Right lobe of liver (tissue), 6 donors: ENCODE results near the gene CGB2. TPM values are rescaled to one million over a fixed set of nuclear protein-coding genes. Genes with fewer than 3 reads are reported as not detected.
A peak's percentile ranks its signal among the peaks of the same experiment; 100 is the strongest.

ENCODE experiments used
- ATAC-seq, 4 donors: fragments of 200-7000 bp; cut with Tn5 transposase; one replicate each; pipeline ENCODE4 v1.9.1; 2020; ENCODE audit warnings: mild to moderate bottlenecking in 4 of 4, moderate library complexity in 4 of 4
- DNase-seq, 3 donors: peaks; one replicate each; pipeline ENCODE4 v3.0.0-alpha.2; 2020
- H3K27ac ChIP-seq, 3 donors: fragments of 200-600 bp; one replicate each; pipeline ENCODE4 v1.8.0; 2022
- H3K27me3 ChIP-seq, 2 donors: fragments of 200-600 bp; one replicate each; pipeline ENCODE4 v1.8.0; 2022
- H3K36me3 ChIP-seq, 4 donors: fragments of 200-600 bp; sonication (generic) in 1 of 4; one replicate each; pipeline versions ENCODE4 v1.5.1 to v1.8.0; 2017 to 2022; ENCODE audit warnings: control low read depth in 1 of 4
- H3K4me1 ChIP-seq, 4 donors: fragments of 200-600 bp; sonication (generic) in 1 of 4; one replicate each; pipeline versions ENCODE4 v1.5.1 to v1.8.0; 2017 to 2022; ENCODE audit warnings: control low read depth in 1 of 4
- H3K4me3 ChIP-seq, 3 donors: fragments of 200-600 bp; one replicate each; pipeline ENCODE4 v1.8.0; 2022
- H3K9me3 ChIP-seq, 4 donors: fragments of 200-600 bp; sonication (generic) in 1 of 4; one replicate each; pipeline versions ENCODE4 v1.5.1 to v1.8.0; 2017 to 2022; ENCODE audit warnings: control low read depth in 1 of 4
- CTCF ChIP-seq, 4 donors: fragments of 200-600 bp in 3 of 4; fragments of 450-650 bp in 1 of 4; IDR thresholded peaks; one replicate each; pipeline versions ENCODE4 v1.5.1 to v1.8.0; 2016 to 2022; ENCODE audit warnings: antibody characterized with exemption in 4 of 4, mild to moderate bottlenecking in 2 of 4
- POLR2A ChIP-seq: fragments of 450-650 bp; IDR thresholded peaks from one replicate; pipeline ENCODE4 v1.6.1; 2017; ENCODE audit warnings: antibody characterized with exemption, mild to moderate bottlenecking
- WGBS: methylation state at CpG from one replicate; pipeline ENCODE4 v1.1.6; 2018; ENCODE audit warnings: low coverage, low lambda C conversion rate; ENCODE audit not compliant: insufficient coverage; ENCODE audit errors: missing lambda C conversion rate; 5-methylcytosine and 5-hydroxymethylcytosine counted together
- intact Hi-C, 2 donors: fragments of 100-400 bp; cut with DNase I; formaldehyde crosslinking; loops; one replicate each; pipeline versions ENCODE4 v1.11.2 to v1.14.1; 2022
- total RNA-seq, 6 experiments: library from RNA; depleted of rRNA in 2 of 6; stranded (reverse); fragments of >200 nt in 2 of 6; fragmentation: NEBNext Ultra II Directional in 3 of 6; extraction: Animal tissue kit (Norgen Biotek cat#: 25700) in 3 of 6; gene quantifications; one replicate each; pipeline versions ENCODE4 v1.1.0 to v1.2.4, GENCODE V29; 2016 to 2023
- donor health status: DM: no; HTN: yes; CAD: no.
- donor health status: DM: no; HTN: no; CAD: no.
- donor health status: DM: no; HTN: no; CAD: no.
- donor health status: DM: no; HTN: yes; CAD: no.
- donor health status: DM: no; HTN: yes; CAD: no.

CGB2 gene
- total RNA-seq, 6 experiments from 2014 or later, result not detected

DNA sequence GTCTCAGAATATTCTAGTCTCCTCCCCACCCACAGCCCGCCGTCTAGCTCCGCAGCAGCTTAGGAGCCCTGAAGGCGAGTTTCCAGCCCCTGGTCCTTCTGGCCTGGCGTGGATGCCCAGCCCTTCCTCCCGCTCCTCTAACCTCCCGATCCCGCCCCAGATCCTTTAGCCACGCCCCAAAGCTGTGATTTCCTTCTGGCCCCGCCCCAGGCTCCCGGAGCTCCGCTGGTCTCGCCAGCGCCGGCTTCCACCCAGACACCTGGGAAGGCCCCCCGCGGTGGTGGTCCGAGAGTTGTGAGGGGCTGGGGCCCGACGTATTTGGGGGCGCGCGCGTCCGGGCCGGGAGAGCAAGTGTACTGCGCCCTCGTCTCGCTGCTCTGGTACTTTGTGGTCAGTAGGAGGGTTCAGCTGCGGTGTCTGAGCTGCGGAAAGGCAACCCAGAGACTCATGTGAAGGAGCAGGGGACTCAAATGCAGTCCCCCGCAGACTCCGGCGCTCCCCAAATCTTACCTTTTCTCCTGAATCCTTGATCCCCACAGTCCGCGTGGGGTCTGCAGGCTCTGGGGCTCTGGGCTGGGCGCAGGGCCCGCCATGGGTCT is 26.0 kb downstream of the CGB2 start, which contains the start of gene CGB7:
TSS of gene CGB7 (minus strand) at position 114 of the 599 bp plus-strand sequence. CDS start 2,374 bp downstream, outside the sequence.
- ATAC-seq (peak; percentile 78 to 83 (median 80)), DNase-seq (peak; percentile 73 to 77 (median 73))
- Histone ChIP-seq H3K4me3 (peak within 1 kb of the TSS; percentile 24 to 43 (median 35)), H3K9me3 (no peaks in the 10 kb centered on the region), H3K4me1 (peaks cover 0 to 9% (median under 1%) of the 10 kb centered on the region in 4 donors), H3K36me3 (no peaks in the 10 kb centered on the region), H3K27ac (no peak within 1 kb of the TSS), H3K27me3 (no peaks in the 10 kb centered on the region)
- TF ChIP-seq POLR2A (no peak), CTCF (IDR thresholded peaks at IDR 0.05) (no peak)
- intact Hi-C loops, result no loop called here
- 8% methylated on average over 12 of the region's 38 CpGs for WGBS

GRCh38 chr19:49058562-49058961 is 26.9 kb downstream of the CGB2 start:
- no peak overlapping the region for H3K4me3 ChIP-seq
- TF ChIP-seq POLR2A, result no peak
- no peak for TF ChIP-seq CTCF (IDR thresholded peaks at IDR 0.05)
- no peak for ATAC-seq
- peaks cover 0 to 9% (median under 1%) of the 10 kb centered on the region in 4 donors for H3K4me1 ChIP-seq
- intact Hi-C loops, result no loop called here
- 27% methylated on average over 5 of the region's 10 CpGs for WGBS
- H3K9me3 ChIP-seq, result no peaks in the 10 kb centered on the region
- H3K27ac ChIP-seq, result no peak overlapping the region
- no peak for DNase-seq
- no peaks in the 10 kb centered on the region for H3K36me3 ChIP-seq
- no peaks in the 10 kb centered on the region for H3K27me3 ChIP-seq

DNA sequence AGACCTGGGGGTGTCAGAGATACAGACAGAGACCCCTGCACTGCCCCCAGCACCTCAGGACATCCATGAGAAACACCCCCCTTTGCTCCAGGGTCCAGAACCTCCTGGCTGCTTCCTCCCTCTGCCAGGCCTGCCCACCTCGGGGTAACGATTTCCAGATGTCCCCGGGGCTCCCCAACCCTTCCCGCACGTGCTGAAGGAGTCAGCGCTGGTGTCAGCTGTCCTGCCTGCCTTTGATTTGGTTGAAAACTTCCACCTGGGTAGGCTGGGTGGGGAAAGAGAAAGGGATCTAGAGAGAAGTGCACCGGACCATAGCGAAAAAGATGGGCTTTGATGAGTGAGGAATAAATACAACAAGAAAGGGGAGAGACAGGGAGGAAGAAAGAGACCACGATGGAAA is 27.4 kb downstream of the CGB2 start:
- DNase-seq (no peak), ATAC-seq (no peak)
- intact Hi-C loops, result no loop called here

DNA sequence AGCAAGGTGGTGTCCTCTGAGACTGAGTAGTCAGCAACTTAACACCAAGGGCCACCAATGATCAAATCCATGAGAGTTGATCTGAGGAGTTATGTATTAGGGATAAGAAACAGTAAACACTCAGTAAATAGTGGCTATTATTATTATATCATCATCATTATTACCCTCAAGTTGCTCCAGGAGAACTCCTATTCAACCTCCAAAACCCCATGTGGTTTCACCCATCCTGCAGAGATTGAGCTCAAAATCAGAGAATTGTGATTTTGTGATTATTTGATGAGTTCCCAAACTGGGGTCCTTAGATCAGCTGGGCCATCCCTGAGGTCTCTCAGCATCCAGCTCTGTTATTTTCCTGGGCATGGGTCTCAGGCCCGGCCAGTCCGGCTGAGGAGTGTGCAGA is 29.3 kb downstream of the CGB2 start:
- intact Hi-C loops, result no loop called here
- Histone ChIP-seq H3K4me3 (no peak overlapping the region), H3K27ac (no peak overlapping the region), H3K9me3 (no peaks in the 10 kb centered on the region), H3K27me3 (no peaks in the 10 kb centered on the region), H3K36me3 (no peaks in the 10 kb centered on the region), H3K4me1 (peaks cover 0 to 9% (median under 1%) of the 10 kb centered on the region in 4 donors)
- no peak for ATAC-seq
- TF ChIP-seq POLR2A (no peak), CTCF (IDR thresholded peaks at IDR 0.05) (no peak)
- DNase-seq, result no peak
- no CpG with 5 or more reads among the region's 2 CpGs for WGBS

More for the DNA sequence above, 27.4 kb downstream of the CGB2 start:
- Histone ChIP-seq H3K27me3 (no peaks in the 10 kb centered on the region), H3K4me3 (no peak overlapping the region), H3K9me3 (no peaks in the 10 kb centered on the region), H3K4me1 (peaks cover 0 to 9% (median under 1%) of the 10 kb centered on the region in 4 donors), H3K36me3 (no peaks in the 10 kb centered on the region), H3K27ac (no peak overlapping the region)
- 70% methylated on average over 9 of the region's 9 CpGs for WGBS
- TF ChIP-seq POLR2A (no peak), CTCF (IDR thresholded peaks at IDR 0.05) (no peak)
